AG04449 (cell line): ENCODE results near the gene MPND.

Source experiments
- CTCF ChIA-PET: fragments of 350-600 bp; formaldehyde crosslinking; extraction: SDS; loops from one replicate; lab custom pipeline; 2021; ENCODE audit warnings: antibody characterized with exemption; lab: Yijun Ruan, JAX
- POLR2A ChIA-PET: fragments of 400-600, 350-600 bp; formaldehyde crosslinking; extraction: SDS; loops from one replicate; lab custom pipeline; 2020; ENCODE audit warnings: antibody characterized with exemption, inconsistent platforms; lab: Yijun Ruan, JAX
- DNase-seq: peaks from one replicate; pipeline ENCODE4 v3.0.0-alpha.2; 2010; ENCODE audit warnings: low read depth, low spot score
- H3K4me3 ChIP-seq: 2 replicates; pipeline ENCODE4 v1.5.1; 2011; ENCODE audit warnings: low read depth, mild to moderate bottlenecking, control low read depth, low read length
- TF ChIP-seq, protein P1 (sequence below): IDR thresholded peaks from one replicate; pipeline ENCODE4 v1.5.1; 2011; ENCODE audit warnings: mild to moderate bottlenecking, moderate library complexity, low read length, control low read depth, inconsistent platforms; ENCODE audit not compliant: insufficient read depth; ENCODE audit errors: missing control alignments

Gene MPND

DNA sequence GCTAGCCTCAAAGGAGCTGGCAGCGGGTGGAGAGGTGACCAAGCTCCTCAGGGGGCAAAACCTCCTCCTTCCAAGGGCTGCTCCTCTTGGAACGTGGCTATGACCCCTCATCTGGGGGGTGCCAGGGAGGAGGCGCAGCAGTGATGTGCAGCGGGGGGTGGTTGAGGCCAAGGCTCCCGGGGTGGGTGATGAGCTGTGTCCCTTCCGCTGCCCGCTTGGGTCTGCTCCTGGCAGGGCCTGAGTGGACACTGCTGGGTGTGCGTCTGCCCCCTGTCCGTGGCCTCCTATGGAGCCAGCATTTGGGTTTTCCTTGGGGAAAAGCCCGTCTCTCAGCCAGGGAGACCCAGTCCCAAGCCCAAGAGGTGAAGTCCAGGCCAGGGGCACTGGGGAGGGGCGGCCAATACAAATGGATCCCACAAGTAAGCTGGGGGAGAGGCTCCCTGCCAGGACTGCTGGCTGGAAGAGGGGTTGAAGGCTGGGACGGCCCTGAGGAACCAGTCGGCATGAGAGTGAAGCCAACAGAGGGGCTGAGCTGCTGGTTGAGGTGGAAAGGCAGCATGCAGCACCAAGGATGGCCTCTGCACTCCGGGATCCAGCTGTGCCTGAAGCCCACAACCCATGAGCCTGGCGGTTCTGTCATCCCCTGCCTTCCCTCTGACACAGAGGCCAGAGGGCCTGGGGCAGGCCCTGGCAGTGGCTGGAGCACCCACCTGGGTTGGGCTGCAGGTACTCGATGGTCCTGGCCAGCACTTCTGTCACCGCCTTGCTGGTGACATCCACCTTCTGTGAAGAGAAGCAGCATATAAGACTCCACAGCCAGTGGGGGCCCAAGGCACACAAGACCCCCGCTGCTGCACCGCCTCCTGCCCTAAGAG, 22.7 kb downstream of the MPND start:
- no peak for DNase-seq
- ChIA-PET CTCF (interaction anchor here (1.5 to 6.7 kb wide), 3 partner anchors 10 to 35 kb away, joined by 10 to 63 read pairs (median 16); partner anchors contain the start of gene SH3GL1), POLR2A (interaction anchor here (1.0 kb wide), 1 partner anchor 13 kb away, joined by 3 read pairs; no protein-coding TSS in a partner anchor)
- H3K4me3 ChIP-seq, result no peak overlapping the region
- TF ChIP-seq, protein P1, sequence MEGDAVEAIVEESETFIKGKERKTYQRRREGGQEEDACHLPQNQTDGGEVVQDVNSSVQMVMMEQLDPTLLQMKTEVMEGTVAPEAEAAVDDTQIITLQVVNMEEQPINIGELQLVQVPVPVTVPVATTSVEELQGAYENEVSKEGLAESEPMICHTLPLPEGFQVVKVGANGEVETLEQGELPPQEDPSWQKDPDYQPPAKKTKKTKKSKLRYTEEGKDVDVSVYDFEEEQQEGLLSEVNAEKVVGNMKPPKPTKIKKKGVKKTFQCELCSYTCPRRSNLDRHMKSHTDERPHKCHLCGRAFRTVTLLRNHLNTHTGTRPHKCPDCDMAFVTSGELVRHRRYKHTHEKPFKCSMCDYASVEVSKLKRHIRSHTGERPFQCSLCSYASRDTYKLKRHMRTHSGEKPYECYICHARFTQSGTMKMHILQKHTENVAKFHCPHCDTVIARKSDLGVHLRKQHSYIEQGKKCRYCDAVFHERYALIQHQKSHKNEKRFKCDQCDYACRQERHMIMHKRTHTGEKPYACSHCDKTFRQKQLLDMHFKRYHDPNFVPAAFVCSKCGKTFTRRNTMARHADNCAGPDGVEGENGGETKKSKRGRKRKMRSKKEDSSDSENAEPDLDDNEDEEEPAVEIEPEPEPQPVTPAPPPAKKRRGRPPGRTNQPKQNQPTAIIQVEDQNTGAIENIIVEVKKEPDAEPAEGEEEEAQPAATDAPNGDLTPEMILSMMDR, result no peak

- DNase-seq, result no peak
- POLR2A ChIA-PET, result no interaction called here
- H3K4me3 ChIP-seq, result no peak overlapping the region
- TF ChIP-seq, protein P1, result no peak
- CTCF ChIA-PET, result interaction anchor here (0.7 to 6.7 kb wide), 3 partner anchors 9 to 34 kb away, joined by 3 to 63 read pairs (median 16); partner anchors contain the start of gene SH3GL1
These were observed 23.4 kb downstream of the MPND start for GRCh38 chr19:4366666-4367335.

DNA sequence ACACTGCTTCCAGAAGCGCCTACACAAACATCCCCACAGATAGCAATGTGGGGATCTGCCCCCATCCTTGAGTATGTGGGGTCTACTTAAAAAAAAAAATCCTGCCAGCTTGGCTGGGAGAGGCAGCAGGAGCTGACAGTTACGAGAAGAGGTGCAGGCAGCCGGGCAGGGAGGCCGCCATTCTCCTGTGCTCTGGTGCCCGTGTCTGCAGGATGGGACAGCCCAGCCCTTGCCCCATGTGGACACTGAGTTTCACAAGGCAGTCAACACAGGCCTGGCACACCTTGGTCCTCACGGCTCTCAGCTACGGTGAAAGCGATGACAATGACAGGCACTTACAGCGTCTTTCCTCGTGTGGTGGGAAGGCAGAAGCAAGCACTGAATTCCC, 24.0 kb downstream of the MPND start:
- H3K4me3 ChIP-seq, result no peak overlapping the region
- no peak for DNase-seq
- TF ChIP-seq, protein P1, result no peak
- ChIA-PET CTCF (interaction anchor here (0.7 to 6.7 kb wide), 5 partner anchors 9 to 35 kb away, joined by 3 to 63 read pairs (median 16); partner anchors contain the start of gene SH3GL1), POLR2A (no interaction called here)

DNA sequence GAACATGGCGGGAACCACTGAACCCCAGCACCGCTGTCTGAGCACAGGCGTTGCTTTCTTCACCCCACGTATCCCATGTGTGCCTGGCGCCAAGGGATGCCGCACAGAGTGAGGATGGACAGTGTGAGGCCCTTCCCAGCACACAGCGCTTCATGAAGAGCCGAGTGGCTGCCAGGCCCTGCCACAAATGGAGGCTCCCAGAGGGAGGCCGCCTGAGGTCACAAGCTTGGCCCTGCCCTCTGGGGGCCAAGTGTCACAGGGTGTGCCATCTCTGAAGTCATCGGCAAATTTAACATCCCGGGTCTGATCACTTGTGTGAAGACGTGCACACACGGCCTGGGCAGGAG, 24.4 kb downstream of the MPND start:
- POLR2A ChIA-PET, result no interaction called here
- CTCF ChIA-PET, result interaction anchor here (1.3 to 3.1 kb wide), 3 partner anchors 15 to 34 kb away, joined by 3 to 16 read pairs (median 16); partner anchors contain the start of gene SH3GL1
- no peak overlapping the region for H3K4me3 ChIP-seq
- DNase-seq, result no peak
- TF ChIP-seq, protein P1, result no peak

- TF ChIP-seq, protein P1, result no peak
- ChIA-PET CTCF (interaction anchor here (1.3 to 3.1 kb wide), 3 partner anchors 16 to 34 kb away, joined by 3 to 16 read pairs (median 16); partner anchors contain the start of gene SH3GL1), POLR2A (no interaction called here)
- no peak for DNase-seq
- H3K4me3 ChIP-seq, result no peak overlapping the region
These were observed 24.9 kb downstream of the MPND start for GRCh38 chr19:4368128-4368820.
